CD4-positive, alpha-beta T cell treated with Interleukin-2 at 100 ng/mL for 4 hours (primary cell): ENCODE results near the gene PLPPR1.
"Not testable (repeated sequence)": the region's sequence is repeated elsewhere in the genome, so short reads cannot be mapped to it uniquely, and the experiment has no call there.

Experiments
- DNase-seq: peaks from one replicate; pipeline ENCODE4 v3.0.0-alpha.2; 2020; ENCODE audit warnings: low spot score

Gene PLPPR1

DNA sequence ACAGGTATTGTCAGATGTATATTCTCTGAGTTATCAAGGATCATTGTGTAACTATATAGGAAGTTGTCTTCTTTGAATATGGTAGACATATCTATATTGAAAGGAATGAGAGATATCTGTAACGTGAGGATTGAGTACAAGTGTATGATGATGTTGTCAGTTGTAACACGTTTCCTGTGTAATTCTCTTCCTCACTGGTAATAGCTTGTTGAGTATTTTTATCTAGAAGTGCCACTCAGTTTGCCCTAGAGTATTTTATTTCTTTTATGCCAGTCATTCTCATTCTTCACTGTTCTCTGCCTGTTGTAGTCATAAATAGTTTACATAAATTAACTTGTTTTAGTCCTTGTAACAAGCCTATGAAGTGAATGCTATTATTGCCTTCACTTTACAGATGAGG, 184.1 kb downstream of the PLPPR1 start:
- no peak for DNase-seq

DNA sequence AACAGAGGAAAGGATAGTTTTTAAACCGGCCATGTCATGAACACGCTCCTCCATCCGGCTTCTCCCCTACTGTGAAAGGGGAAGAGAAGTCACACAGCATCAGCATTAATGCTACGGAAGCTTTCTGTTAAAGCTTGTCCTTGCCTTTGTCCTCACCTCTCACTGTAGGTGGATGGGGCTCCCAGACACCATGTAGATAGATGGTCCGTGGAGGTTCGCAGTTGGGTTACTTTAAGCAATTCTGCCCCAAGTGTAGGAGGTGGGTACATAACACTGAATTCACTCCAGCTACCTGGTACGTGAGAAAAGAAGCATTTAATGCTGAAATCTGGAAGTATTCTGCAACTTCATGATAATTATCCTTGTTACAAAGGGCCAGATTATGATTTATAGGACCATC, 190.5 kb downstream of the PLPPR1 start:
- DNase-seq, result no peak

DNA sequence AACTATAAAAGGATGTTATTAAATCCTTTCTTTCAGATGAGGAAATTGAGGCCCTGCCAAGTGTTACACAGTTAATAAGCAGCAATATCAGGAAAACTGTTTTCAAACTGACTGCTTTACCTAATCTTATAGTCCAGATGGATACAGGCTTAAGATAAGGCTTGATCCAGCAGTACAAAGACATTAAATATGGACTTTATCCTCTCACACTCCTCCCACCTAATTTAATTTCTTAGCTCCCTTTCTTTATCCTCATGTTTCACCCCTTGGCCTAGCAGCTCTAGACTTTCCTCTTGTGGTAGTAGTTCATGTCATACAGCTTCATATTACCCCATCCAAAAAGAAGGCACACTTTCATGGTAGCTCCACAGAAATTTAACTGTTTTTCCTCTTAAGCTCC, 191.8 kb downstream of the PLPPR1 start:
- no peak for DNase-seq

DNA sequence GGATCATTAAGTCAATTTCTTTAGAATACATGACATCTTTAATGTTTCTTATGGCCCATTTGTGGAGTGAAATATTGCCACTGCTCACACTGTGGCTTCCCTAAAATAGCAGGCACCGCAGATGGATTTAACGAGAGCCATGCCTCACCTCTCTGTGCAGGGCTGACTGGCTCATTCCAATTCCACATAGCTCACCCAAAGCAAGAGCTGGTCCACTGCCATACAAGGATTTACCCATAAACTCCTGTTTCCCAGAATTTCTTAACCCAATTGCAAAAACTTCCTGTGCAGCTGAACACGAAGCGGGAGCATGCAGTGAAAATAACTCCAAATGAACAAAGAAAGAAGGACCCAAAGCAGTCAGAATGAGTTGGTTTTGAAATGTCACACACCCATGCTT, 196.7 kb downstream of the PLPPR1 start:
- no peak for DNase-seq

DNA sequence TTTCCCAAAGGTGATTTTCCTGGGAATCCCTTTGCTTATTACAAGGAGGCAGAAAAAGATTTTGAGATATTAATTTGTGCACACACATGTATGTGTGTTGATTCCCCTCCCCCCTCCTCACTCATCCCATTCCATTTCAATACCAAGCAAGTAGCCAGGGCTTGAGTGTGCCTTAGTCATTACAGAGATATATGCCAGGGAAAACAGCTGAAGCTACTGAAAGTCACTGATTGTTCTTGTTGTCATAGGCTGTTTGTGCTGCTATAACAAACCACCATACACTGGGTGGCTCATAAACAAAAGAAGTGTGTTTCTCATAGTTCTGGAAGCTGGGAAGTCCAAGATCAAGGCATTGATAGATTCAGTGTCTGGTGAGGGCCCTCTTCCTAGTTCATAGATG, 197.6 kb downstream of the PLPPR1 start:
- no peak for DNase-seq

DNA sequence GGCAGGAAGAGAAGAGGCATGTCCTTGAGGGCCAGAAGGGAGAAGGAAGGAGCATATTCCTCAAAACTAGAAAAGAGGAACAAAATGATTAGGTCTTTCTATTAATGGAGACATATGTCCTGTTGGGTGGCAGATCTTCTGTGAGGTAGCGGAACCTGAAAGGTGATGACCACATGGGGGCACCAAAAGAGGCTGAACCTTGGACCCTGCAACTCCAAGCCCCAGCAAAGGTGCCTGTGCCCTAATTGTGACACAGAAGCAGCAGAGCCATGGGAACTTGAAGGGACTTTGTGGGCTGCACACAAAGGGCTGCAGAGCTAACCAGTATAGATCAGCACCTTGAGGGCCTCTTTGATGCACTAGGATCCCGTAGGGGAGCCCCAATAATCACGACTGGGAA, 198.3 kb downstream of the PLPPR1 start:
- DNase-seq, result no peak

DNA sequence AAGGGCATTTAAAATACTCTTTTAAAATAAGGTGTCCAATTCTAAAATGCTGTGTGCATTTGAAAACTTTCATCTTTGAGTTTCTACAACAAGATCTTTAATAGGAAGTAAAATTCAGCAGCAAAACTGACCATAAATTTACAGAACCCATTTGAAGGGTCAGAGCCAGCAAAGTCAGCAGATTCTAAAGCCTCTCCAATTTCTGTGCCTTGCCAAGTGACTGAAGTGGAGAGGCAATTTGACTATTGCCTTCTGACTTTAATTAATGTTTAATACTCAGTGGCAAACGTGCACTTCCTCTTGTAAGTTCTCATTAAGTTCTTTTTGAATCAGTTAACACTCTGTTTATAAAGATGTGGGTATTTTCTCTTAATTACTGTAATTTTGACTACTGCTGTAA, 201.1 kb downstream of the PLPPR1 start:
- DNase-seq, result no peak

DNA sequence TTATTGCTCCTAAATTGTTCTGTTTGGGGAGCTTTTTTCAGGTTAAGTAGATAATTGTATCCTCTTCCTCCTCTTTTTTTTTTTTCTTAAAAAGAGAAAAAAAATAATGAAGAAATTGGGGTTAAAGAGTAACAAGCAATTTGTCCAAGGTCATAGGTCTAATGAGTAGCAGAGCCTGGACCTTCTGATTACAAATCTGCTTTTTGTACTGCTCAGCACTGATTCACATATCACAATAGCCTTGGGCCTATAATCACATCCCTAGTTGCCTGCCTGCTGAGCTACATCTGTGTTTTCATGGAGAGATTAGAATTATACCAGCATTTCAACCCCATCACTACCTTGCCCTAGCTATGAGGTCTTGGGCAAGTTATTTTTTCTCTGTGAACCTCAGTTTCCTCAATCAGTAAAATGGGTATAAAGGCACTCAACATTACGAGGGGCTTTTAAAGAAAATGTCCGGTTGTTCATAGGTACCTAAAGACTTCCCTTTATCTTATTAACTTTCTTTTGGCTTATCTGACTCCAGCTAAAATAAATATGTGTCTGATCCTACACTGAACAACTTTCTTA, 204.0 kb downstream of the PLPPR1 start:
- DNase-seq, result no peak

DNA sequence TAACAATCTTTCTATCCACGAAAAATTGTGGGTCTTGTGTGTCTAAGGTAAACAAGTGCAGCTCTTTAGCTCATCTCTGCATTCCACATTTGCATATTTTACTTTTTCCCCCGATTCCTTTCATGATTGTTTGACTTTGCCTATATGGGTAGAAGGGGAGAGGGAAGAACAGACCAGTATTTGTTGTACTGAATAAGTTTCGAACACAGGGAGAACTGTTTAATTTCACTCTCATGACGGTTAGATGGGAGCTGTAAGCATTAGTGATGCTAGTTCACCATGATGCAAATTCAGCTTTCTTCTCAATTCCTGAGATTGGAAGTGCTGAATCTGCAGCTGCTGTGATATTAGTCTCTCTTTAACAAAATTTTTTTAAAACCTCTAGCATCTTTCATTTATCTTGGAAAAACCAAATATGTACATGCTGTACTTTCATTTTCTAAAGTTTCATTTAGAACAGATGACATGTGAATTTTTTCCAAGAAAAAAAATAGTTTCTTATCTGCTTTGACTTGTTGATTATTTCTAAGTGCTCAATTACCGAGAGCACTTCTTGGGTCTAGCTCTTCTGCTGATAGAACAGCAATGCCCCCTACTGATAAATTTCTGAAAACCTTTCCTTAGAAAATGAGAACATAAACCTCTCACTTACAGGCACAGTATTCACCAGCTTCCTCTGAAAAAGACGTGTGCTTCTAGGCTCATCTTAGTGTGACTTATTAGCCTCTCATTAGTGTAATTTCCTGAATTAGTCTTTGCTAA, 206.8 kb downstream of the PLPPR1 start:
- no peak for DNase-seq

DNA sequence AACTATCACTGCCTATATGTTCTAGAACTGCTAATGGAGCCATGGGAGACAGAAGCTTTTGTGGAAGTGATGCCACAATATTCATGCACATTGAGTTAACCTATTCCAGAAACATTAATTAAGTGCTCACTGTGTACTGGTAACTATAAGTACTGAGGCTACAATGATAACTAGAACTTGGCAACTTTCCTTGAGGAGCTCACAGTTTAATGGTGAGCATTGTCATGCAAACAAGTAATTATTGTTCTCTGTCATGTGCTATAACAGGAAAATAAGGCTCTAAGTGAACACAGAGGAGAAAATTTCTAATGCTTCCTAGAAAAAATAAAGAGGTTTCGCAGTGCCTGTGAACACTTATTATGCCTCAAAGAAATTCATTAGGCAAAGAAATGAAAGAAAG, 214.1 kb downstream of the PLPPR1 start:
- no peak for DNase-seq

DNA sequence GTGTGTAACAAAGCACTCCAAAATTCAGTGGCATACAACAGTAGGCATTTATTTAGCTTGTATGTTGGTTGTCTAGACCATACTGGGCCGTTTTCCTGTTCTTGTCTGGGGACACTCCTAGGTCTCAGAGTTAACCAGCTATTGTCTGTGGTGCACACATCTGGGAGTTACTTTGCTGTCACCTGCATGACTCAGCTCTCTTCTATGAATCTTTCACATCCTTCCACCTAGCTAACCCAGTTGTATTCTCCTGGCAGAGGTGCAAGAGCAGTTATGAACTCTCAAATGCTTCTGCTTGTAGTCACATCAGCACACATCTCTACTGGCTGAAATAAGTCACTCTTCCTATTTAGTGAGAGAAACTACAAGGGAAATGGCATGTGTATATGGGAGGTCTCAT, 218.2 kb downstream of the PLPPR1 start:
- no peak for DNase-seq

DNA sequence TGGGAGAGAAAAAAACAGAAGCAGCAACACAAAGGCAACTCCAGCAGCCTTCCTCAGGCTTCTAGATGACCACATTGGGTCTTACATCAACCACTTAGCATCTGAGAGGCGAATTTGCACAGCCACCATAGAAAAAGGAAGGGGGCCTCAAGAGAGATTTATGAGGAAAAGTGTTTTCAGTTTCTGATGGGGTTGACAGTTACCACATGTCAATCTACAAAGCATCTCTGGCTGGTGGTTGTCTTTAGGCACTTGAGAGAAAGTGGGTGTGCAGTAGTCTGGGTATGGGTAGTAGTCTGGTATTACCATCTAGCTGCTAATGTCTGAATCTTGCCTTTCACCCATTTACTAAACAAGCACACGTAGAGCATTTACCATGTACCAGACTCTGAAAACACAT, 218.8 kb downstream of the PLPPR1 start:
- no peak for DNase-seq

DNA sequence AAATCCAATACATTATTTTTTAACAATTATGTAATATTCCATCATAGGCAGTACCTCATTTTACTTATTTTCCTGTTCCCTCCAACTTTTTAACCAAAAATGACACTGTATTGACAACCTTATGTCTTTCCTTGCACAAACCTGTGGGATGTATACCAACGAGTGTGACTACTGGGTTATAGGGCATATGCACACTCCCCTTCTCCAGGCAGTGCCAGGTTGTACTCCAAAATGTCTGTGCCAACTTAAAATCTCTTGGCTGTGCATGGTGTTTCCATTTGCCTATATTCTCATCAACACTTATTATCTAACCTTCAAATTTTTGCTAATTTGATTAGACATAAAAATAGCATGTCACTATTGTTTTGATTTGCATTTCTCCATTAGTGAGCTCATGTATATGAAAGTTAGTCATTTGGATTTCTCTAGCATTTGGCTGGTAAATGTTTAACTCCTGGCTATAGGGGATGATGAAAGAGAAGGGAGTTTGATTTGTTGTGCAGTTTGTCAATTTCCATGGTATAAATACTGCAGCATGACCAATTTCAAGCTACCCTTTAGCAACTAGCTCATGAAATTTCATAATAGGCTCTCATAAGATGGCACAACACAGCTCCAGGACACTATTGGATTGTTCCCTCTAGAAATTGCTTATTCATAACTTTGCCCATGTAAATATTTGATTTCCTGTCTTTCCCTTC, 226.4 kb downstream of the PLPPR1 start:
- no peak for DNase-seq

DNA sequence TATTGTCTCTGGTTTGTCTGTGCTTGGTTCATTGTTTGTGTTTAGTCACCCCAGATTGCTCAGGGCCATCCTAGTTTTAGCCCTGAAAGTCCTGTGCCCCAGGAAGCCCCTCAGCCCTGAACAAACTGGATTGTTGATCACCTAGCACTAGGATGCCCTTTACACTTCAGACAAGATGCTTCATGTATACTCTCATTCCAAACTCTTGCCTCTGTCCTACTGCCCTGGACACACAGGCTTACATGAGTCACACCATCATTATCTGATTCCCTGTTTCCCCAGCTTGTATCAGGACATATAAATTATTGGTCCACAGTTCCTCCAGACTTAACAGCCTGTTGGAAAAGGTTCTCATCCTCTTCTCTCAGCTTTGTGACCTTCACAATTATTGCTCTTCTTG, 236.2 kb downstream of the PLPPR1 start:
- no peak for DNase-seq

DNA sequence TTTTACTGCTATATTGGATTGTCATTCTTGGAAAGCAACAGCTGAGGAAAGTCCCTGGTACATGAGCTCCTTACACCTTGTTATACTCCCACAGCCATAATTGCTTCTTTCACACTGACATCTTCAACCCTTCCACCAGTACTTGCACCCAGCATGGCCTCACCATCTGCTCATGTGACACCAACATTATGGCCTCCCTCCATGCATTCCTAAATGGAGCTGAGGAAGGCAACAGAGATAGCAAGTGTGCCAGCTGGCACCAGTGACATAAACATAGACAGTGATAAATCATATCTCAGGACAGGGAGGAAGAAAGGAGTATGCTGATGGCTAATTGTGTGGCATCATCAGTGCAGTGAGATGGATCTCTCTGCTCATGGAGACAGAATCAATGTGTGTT, 236.7 kb downstream of the PLPPR1 start:
- DNase-seq, result no peak

DNA sequence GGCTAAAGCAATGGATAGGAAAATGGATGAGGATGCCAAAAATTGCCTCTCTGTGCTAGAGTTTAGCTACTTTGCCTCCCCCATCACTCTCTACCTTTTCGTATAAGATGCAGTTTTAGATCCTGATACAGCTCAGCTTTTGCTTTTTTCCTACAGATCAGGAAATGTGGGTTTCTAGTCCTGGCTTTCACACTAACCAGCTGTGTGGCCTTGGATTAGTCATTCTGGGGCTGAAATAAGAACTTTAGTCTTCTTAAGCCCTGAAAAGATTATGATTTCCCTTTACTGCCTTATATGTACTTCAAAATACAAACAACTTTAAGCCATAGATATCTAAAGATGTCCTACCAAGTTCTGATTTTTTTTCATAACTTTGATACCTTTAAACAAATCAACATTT, 239.9 kb downstream of the PLPPR1 start:
- no peak for DNase-seq

DNA sequence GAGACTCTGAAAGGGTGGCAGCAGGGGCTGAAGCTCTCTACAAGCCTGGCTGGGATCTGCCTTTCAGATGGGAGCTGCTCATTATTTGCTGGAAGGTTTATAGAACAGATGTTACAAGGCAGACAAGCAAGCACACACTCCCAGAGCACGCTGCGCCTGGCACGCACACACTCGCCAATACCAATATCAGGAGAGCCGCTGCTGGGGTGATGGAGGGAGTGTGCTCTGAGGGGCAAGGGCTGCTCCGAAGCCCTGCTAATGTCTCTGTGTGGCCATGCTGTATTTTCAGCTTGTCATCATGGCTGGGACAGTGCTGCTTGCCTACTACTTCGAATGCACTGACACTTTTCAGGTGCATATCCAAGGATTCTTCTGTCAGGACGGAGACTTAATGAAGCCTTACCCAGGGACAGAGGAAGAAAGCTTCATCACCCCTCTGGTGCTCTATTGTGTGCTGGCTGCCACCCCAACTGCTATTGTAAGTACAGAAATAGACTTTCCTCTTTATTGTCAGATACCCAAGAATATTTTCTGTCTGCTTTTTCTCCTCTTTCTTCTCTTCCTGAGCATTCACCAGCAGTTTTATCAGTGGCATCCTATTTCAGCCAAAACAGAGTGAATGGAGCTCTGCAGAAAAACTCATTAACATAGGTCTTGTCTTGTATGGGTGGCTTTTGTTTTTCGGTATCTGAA, 241.2 kb downstream of the PLPPR1 start:
- no peak for DNase-seq

DNA sequence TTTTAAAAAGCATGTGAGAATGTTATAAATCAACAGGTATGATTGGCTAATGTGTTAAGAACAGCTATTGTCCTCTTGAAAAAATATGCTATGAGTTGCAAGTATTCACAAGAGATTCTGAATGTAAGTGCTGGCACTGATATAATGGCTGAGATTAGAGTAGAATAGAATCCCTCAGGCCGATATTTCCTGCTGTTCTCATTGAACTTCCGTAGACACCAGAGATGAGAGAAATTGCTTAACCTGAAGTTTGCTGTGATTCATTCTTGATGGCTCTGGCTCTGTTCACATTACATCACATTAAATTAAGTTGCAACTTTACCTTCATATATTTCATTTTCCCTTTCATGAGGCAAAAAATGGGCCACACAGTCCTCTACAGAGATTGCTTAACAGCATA, 241.8 kb downstream of the PLPPR1 start:
- DNase-seq, result no peak

DNA sequence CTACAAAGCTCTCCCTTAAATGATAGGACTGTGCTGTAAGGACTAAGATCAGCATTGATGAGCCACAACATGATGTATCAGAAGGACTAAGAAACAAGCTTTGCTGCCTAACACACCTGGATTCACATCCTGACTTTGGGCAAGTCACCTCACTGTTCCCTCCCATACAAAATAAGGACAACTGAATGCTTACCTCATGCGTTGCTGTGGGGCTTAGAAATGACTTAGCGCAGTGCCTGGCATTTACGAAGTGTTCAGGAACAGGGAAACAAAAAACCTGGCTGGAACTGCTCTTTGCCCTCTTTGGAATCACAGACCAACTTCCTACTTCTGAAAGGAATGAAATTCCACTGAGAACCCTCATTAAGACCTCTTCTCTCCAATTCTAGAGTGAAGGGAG, 242.6 kb downstream of the PLPPR1 start:
- no peak for DNase-seq

DNA sequence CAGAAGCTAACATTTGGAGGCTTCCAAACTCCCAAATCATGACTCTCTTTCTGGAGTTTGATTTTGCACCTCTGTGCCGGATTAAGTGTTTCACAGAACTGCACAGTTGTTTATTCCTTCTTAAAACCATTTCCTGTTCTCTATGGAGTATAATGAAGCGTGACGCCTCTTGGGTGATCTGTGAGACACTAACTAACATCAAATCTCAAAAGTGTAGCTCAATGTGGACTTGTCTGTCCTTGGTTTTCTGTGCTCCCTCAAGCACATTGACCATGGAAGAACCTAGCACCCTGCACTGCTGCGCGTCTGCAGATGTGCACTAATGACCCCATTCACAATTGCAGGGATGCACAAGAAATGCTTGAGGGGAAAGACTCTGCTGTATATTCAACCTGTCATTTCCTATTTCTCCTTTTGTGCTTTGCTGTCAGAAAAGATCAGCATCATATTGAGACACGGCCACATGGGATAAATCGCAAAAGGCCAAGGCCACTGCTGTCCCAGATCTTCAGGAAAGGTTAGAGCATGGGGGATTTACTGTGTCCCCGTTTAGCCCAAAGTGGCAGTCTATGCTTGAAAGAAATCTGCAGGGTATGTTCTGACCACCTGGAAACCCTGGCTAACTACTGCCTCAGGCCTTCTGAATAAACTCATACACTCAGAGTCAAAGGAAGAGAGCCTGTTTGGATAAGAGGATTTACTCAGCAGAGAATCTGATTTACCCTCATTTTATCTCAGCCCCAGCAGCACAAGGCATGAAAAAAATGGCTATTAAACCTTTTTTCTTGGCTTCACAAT, 246.6 kb downstream of the PLPPR1 start:
- no peak for DNase-seq

DNA sequence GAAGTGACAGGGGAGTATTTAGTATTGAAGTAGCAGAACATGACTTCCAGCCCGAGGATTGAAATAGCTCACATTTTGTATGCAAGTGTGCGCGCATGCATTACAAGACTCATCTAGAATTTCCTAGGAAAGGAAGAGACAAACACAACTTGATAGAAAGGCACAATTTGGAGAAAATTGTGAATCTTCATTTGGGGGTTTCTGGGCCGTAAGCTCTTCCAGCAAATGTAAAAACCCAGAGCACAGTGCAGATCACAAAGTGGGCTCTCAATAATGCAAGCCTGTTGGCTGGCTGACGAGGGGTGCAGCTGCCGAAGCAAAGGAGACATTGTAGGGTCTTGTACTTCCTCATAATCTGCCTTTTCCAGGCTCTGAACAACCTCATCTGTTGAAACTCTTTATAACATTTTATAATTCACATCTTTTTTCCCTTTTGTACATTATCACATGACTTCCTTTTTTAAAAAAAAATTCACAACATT, 247.3 kb downstream of the PLPPR1 start:
- no peak for DNase-seq

DNA sequence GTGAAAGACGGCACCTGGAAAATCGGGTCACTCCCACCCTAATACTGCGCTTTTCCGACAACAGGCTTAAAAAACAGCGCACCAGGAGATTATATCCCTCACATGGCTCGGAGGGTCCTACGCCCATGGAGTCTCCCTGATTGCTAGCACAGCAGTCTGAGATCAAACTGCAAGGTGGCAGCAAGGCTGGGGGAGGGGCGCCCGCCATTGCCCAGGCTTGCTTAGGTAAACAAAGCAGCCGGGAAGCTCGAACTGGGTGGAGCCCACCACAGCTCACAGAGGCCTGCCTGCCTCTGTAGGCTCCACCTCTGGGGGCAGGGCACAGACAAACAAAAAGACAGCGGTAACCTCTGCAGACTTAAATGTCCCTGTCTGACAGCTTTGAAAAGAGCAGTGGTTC, 262.5 kb downstream of the PLPPR1 start:
- not testable (repeated sequence) for DNase-seq
